ENCODE data around the gene ACACB.

ACACB gene

DNA sequence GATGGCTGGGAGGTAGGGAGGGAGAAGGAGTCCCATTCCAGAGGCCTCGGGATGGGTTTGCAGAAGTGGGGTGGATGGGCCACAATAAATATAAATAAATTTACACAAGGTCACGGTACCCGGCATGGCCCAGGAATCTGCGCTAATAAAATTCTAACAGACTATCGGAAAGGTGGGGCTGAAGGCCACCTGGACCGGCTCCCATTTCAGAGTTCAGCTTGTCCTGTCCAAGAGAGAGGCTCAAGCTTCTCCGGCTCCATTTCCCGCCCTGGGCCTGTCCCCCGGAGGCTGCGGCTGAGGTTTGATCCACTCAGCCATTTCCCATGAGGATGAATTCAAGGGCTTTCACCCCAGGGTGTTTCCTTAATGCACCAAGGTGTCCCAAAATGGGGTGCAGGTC, 162.5 kb downstream of the ACACB start:
- no peak for DNase-seq (ENCODE audit: low spot score)

- no peak for DNase-seq (ENCODE audit: low spot score)
Observed at GRCh38 chr12:109279525-109279924, 163.1 kb downstream of the ACACB start.

- DNase-seq (ENCODE audit: low spot score) = no peak
Observed at GRCh38 chr12:109281452-109281851, 165.1 kb downstream of the ACACB start.

- no peak for DNase-seq (ENCODE audit: low spot score)
Observed at GRCh38 chr12:109284392-109284791, 168.0 kb downstream of the ACACB start.

DNA sequence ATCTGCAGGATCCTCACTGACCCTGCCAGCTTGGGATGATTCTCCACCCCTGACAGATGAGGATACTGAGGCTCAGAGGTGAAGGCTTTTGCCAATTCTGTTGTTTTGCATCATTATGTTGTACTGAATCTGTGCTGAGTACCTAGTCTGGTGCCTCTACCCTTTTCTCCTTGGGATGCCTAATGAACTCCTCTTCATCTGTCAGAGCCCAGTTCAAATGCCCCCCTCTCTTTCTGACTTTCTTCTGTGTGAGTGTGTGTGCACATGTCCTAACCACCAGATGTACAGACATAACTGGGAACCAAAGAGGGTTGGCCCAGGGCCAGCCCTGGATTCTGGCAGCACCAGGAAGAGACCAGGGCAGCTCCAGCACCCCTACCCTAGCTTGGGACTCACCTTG, 169.9 kb downstream of the ACACB start:
- no peak for DNase-seq (ENCODE audit: low spot score)

- no peak for DNase-seq (ENCODE audit: low spot score)
Observed at GRCh38 chr12:109286652-109287051, 170.3 kb downstream of the ACACB start.

DNA sequence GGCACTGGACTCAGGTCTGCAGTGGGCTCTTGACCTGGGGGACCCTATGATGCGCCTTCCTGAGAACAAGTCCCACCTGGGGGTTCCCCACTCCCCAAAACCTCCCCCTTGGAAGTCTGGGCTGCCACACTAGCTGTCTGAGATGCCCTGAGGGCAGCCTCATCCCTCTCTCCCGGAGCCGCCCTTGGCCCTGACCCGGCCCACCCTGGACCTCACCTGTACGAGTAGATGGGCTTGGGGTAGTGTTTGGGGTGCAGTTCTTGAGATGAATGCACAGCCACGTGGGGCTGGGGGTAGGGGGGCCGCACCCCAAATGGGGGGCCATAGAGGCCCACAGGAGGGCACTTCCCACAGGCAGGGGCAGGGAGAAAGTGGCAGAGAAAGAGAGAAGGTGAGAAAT, 170.8 kb downstream of the ACACB start:
- no peak for DNase-seq (ENCODE audit: low spot score)

DNA sequence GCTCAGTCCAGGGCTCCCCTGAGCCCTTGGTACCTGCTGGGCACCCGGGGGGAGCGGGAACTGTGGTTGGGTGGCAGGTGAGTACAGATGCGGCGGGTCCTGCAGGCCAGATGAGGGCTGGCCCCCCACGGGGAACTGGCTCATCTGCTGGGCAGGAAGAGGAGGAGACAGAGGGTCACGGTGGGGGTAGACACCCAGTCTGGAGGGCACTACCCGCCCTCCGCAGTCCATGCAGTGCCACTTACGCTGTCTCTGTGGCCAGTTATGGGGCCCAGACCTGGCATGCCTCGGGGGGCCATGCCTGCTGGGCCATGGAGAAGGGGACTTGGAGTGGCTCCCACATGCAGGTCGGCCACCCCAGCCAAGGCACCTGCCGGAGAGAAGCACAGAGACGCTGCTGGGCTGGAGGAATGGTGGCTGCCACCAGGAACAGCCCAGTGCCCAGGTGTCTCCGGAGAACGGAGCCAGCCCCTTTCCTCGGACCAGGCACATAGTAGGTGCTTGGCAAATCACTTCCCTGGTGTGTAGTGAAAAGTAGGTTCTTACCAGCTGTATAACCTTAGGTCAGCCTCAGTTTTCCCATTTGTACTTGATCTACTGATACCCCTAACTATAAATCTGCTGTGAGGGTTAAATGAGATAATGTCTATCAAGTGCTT, 171.6 kb downstream of the ACACB start:
- no peak for DNase-seq (ENCODE audit: low spot score)

DNA sequence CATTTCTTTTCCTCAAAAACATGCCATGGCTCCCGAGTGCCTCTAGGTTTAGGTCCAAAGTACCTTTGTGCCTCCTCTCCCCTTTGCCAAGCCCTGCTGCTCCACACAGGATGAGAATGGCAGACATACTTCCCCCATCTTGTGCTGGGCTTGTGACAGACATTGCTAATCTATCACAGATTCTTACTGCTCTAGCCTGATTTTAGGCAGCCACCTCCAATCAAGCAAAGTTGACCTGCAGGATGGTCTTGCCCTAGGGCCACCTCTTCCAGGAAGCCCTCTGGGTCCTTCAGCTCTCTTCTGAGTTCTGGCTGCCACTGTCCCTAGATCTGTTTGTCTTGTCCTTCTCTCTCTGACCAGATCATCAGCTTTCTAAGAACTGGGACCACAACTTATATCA, 172.2 kb downstream of the ACACB start:
- no peak for DNase-seq (ENCODE audit: low spot score)

GRCh38 chr12:109289004-109289403, 172.6 kb downstream of the ACACB start:
- no peak for DNase-seq (ENCODE audit: low spot score)

GRCh38 chr12:109289551-109289950, 173.2 kb downstream of the ACACB start:
- DNase-seq (ENCODE audit: low spot score) = no peak

DNA sequence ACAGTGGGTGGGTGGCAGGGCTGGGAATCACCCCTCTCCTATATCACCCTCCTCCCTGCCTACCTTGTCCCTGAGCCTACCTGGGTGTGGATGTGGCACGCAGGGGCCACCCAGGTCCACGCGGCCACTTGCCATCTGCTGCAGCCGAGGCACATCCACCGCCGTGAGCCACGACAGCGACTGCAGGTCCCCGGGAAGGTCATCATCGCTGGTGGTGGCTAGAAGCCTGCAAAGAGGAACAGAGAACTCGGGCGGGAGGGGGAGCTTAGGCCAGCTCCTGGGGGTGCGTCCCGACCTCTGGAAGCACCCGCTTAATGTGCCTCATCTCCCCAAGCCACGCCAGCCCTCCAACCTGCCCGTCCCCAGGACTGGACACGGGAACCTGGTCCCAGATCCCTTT, 173.7 kb downstream of the ACACB start:
- no peak for DNase-seq (ENCODE audit: low spot score)

DNA sequence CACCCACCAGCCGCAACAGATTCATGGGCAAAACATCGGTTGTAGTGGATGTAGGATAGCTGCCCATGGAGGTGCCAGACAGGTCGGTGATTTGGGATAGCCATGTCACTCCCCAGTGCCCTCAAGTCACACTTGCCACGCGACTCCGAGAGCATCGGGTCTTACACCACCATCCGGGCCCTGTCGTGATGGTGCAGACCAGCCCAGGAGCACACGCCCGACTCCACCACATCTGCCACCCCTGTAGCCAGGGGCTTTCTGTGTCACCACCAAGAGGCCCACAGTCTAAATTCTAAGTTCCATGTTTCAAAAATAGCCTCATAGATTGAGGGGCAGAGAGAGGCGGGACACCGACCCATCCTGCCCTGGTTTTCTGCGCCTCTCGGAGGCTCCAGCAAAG, 174.7 kb downstream of the ACACB start:
- no peak for DNase-seq (ENCODE audit: low spot score)

- peak; percentile 79 for DNase-seq (ENCODE audit: low spot score)
Observed at GRCh38 chr12:109291521-109292341, 175.3 kb downstream of the ACACB start.

GRCh38 chr12:109292342-109292711, 175.9 kb downstream of the ACACB start:
- no peak for DNase-seq (ENCODE audit: low spot score)

DNA sequence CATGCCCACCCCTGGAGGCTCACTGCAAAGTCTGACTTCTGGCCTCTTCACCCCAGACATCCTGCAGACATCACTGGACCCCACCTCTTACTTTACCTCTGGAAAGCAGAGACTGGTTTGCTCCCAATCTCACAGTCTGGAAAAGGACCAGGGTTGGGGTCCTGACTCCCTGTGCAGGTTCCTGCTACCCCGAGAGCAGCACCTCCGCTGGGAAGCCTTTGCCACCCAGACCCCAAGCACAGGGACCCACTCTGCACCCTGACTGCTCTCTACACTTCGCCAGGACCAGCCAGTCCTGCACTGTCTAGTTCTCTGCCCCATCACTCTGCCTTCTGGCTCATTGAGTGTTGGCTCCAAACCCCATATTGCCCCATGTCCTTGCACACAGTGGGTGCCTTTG, 176.7 kb downstream of the ACACB start:
- DNase-seq (ENCODE audit: low spot score) = no peak

DNA sequence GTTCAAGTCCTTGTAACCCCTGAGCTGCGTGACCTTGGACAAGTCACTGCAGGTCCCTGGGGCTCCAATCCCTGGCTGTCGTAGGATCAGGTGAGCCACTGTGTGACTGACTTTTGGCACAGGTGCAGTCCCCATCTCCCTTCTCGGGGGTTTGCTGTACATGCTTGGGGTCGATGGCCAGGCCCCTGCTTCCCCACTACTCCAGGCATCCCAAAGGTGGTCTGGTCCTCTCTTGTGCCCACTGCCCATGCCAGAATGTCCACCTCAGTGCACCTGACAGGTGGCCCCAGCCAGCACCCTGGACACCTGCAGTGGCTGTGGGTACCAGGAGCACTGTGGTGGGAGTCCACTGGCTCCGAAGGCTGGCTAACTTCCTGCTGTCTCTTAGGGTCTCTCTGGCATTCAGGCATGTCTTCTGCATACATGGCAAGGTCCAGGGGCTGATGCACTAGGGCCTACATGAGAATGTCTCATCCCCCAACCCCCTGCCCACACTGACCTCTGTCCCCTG, 178.0 kb downstream of the ACACB start:
- no peak for DNase-seq (ENCODE audit: low spot score)

DNA sequence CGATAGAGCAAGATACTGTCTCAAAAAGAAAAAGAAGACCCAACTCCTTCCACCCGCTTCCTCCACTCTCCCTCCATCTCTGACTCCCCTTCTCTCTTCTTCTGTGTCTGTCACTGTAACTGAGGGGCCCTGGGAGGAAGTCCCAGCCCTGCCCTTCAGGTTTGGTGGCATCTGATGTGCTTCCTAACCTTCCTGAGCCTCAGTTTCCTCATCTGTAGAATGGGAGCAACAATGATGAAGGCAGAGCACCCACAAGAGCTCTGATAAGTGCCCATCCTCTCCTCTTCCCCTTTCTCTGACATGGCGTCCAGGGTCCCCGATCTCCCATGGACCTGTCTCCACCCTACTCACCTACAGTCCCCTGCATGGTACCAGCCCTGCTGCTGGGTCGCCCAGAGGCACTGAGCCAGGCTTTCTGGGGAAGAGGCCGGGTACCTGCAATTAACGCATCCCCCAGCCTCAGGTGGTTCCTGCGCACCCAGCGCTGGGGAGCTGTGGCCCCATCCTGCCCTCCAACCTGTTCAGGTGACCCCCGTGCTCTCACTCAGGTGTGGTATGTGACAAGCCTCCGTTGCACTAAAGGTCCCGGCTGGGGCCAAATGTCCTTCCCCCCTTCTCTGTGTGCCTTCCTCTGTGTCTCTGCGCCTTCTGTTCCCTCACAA, 179.5 kb downstream of the ACACB start:
- no peak for DNase-seq (ENCODE audit: low spot score)

DNA sequence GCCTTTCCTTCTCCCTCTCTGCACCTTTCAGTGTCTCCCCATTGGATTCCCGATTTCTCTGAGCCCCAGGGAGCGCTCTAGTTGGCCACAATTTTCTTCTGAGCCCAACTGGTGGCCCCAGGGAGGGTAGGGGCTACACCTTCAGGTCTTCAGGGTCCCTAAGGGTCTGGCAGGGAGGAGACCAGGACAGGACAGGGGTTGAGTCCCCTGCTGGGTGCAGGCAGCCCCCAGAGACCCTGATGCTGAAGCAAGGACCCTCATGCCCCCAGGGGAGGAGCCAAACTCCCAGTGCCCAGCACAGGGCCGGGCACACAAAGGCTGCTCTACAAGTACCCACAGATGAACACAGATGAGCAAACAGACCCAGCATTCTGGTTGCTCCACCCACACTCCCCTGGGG, 180.0 kb downstream of the ACACB start:
- no peak for DNase-seq (ENCODE audit: low spot score)

DNA sequence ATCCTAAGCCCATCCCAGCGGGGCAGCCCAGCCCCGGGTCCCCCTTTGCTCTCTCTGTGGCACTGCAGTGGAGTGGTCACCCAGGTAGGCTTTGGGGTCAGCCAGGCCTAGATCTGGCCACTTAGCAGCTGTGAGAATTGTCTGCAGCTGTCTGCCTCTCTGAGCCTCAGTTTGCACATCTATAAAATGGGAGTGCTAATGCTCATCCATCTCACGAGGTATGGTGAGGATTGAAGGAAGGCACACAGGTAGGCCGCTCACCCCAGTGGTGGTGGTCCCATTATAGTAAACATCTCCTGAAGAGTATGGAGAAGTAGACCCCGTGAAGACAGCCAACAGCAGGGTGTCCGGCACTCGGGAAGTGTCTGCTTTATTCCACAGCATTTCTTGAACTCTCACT, 183.5 kb downstream of the ACACB start:
- no peak for DNase-seq (ENCODE audit: low spot score)

DNA sequence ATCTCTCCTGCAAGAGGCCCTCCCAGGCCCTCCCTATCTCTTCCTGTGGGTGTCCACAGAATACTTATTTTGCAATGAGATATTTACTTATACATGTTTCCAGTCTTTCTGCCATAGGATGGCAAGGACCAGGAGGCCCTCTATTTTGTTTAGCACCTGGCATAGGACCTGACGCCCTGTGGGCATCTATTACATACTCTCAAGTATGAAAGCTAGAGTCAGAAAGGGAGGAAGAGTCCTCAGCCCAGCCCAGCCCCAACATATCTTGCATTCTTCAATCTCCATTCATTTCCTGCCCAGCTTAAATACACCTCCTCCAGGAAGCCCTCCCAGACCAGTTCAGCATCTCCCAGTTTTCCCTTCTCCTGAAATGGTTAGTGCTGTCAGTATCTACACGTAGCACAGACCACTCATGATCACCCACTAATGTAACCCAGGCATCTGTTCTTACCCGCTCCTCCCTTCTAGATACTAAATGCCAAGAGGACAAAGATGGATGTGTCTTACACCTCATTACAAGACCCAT, 185.3 kb downstream of the ACACB start:
- DNase-seq (ENCODE audit: low spot score) = no peak

DNA sequence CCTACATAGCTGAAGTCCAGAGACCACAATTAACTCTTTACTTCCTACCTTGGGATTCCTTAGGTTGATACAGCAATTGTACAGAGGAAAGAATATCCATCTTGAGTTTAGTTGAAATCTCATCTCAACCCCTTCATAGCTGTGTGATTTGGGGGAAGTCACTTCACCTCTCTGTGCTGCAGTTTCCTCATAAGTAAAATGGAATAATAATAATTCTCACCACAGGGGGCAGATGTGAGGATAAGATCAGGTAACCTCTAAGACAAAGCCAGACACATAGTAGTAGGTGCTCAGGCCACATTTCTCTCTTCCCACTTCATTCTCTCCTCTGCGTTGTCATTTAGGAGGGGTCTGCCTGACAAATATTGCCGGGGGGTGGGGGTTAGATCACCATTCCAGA, 186.0 kb downstream of the ACACB start:
- DNase-seq (ENCODE audit: low spot score) = no peak

DNA sequence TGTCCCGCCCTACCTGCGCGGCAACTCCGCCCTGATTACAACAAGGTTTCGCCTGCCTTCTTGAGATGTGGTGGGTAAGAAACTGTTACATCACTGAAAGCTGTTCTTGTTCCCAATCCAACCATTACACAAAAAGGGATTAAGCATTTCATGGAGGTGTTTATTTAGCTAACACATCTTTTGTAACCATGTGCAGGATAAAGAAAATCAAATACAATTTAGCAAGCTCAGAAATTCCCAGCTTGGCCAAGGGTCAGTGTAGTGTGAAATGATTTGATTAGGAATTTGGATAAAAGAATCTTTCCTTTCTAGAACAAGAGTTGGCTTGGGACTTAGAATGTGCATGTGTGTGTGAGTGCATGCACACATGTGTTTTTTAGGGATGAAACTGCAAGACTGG, 186.4 kb downstream of the ACACB start:
- DNase-seq (ENCODE audit: low spot score) = no peak
